ENCODE results near the gene KRT75. TPM values are rescaled to one million over a fixed set of nuclear protein-coding genes. Genes with fewer than 3 reads are reported as not detected.

The KRT75 gene
- not detected in 2 replicates for total RNA-seq

DNA sequence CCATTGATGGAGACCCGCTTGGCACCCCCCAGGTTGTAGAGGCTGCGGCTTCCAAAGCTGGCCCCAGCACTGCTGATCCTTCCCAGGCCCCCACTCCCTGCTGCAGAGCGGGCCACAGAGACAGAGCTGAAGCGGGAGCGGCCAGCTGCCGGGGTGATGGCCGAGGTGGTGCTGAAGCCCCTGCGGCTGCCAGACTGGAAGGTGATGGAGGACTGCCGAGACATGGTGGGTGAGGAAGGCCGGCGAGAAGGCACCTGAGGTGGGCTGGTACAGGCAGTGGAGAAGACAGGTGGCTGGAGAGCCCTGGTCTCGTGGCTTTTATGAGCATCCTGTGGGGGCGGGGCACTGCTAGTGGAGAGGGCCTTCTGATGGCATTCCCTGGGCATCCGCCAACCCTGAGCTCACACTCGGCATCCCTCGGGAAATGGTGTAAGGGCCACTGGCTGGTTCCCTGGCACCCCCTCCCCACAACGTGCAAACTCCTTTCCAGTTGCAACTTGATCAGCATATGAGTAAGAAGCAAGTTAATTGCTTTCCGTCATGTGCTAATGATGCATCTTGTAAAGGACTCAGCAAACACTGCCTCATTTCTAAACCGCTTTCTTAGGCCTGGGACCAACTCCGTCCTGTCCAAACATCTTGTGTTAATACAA, at the start of gene KRT75:
Gene KRT75 (minus strand): TSS at position 291 of the 653 bp plus-strand sequence. CDS start 67 bp downstream, at position 224.

DNA sequence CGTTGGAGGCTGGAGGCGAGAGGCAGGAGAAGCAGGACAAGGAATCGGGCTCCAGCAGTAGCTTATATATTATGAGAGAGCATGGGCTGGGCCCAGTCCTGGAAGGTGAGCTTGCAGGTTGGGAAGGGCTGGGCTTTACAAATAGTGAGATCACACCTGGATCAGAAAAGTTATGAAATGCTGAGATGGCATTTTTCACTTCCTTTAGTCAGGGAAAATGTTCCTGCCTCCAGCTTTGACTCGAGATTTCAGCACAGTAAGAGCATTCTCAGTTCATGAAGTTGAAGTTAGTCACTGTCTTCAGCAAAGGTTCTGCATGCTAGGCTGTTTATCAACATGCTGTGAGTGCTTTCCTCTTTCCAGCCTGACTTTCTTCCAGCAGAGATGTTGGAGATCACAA, 39.6 kb upstream of the KRT75 start, which contains the start of gene KRT6C:
Gene KRT6C (minus strand): TSS at position 38 of the 400 bp plus-strand sequence. CDS start 68 bp downstream, outside the sequence.

DNA sequence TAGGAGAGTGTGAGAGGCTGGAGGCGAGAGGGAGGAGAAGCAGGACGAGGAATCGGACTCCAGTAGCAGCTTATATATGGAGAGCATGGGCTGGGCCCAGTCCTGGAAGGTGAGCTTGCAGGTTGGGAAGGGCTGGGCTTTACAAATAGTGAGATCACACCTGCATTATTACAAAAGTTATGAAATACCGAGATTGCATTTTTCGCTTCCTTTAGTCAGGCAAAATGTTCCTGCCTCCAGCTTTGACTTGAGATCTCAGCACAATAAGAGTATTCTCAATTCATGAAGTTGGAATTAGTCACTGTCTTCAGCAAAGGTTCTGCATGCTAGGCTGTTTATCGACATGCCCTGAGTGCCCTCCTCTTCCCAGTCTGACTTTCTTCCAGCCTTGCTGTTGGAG, 17.9 kb upstream of the KRT75 start, which contains the start of gene KRT6B:
Gene KRT6B (minus strand): TSS at position 46 of the 400 bp plus-strand sequence. CDS start 68 bp downstream, outside the sequence.

DNA sequence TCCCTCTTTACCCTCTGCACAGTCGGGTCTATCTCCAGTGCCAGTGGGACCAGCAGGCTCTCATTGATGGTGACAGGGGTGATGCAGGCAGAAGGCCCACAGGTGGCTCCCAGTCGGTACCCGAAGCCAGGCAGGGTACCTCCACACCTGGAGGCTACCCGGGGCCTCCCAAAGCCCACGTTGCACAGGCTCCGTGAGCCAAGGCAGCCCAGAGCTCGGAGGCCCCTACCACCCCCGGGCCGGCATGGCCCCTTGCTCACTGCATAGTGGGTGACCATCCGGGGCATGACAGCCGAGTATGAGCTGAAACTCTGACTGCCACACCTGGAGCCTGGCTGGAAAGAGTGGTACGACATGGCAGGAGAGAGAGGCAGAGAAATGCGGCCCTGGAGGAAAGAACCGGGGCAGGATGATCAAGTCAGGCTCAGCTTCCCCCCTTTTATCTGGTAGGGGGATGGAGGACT, 28.2 kb downstream of the KRT75 start, which contains the start of gene KRT82:
Gene KRT82 (minus strand): TSS at position 414 of the 464 bp plus-strand sequence. CDS start 58 bp downstream, at position 356.

DNA sequence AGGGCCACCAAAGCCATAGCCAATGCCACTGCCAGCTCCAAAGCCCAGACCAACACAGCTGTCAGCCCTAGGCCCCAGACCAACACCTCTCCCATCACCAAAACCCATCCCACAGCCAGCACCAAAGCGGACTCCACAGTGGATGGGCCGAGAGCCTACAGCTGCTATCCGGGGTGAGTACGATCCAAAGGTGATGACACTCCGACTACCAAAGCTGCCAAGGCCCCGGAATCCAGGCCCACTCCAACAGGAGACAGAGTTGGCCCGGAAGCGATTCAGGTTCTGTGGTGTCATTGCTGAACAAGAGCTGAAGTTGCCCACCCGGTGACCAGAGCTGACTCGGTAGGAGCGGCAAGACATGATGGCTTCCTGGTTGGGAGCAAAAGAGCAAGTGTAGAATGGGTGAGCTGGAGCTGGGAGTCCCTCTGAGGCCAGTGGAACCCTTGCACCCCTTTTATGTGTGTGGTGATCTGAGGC, 48.9 kb downstream of the KRT75 start, which contains the start of gene KRT84:
Gene KRT84 (minus strand): TSS at position 427 of the 477 bp plus-strand sequence. CDS start 67 bp downstream, at position 360.

Other genes with a start within 250 kb of the KRT75 start
- 0.30 and 0.83 TPM in 2 replicates for gene KRT80, start 242.4 kb downstream of the KRT75 start, total RNA-seq
- gene KRT7, start 201.1 kb downstream of the KRT75 start, total RNA-seq = 1.8 and 2.1 TPM in 2 replicates
- 0.09 TPM in 1 of 2 replicates, not detected in the other for gene KRT86, start 159.7 kb downstream of the KRT75 start, total RNA-seq
- not detected in 2 replicates for gene KRT81, start 142.8 kb downstream of the KRT75 start, total RNA-seq
- not detected in 2 replicates for gene KRT83, start 113.0 kb downstream of the KRT75 start, total RNA-seq
- gene KRT85, start 66.9 kb downstream of the KRT75 start, total RNA-seq = not detected in 2 replicates
- gene KRT84, start 48.7 kb downstream of the KRT75 start, total RNA-seq = not detected in 2 replicates
- not detected in 2 replicates for gene KRT82, start 28.0 kb downstream of the KRT75 start, total RNA-seq
- not detected in 2 replicates for gene KRT6B, start 17.8 kb upstream of the KRT75 start, total RNA-seq
- gene KRT6C, start 39.4 kb upstream of the KRT75 start, total RNA-seq = not detected in 2 replicates
- not detected in 2 replicates for gene KRT6A, start 58.9 kb upstream of the KRT75 start, total RNA-seq
- 0.23 TPM in 1 of 2 replicates, not detected in the other for gene KRT5, start 86.0 kb upstream of the KRT75 start, total RNA-seq
- gene KRT71, start 118.8 kb upstream of the KRT75 start, total RNA-seq = not detected in 2 replicates
- not detected in 2 replicates for gene KRT74, start 139.5 kb upstream of the KRT75 start, total RNA-seq
- gene KRT72, start 167.1 kb upstream of the KRT75 start, total RNA-seq = not detected in 2 replicates
- gene KRT73, start 184.2 kb upstream of the KRT75 start, total RNA-seq = not detected in 2 replicates
- not detected in 2 replicates for gene KRT2, start 217.8 kb upstream of the KRT75 start, total RNA-seq
- not detected in 2 replicates for gene KRT1, start 246.0 kb upstream of the KRT75 start, total RNA-seq

All from smooth muscle cell of the umbilical artery (primary cell).